K562 (cell line): ENCODE data around the gene DDX11. TPM values are rescaled to one million over a fixed set of nuclear protein-coding genes. Genes with fewer than 3 reads are reported as not detected.
"Not testable (repeated sequence)": the region's sequence is repeated elsewhere in the genome, so short reads cannot be mapped to it uniquely, and the experiment has no call there.

Experiments used
- ATAC-seq: fragments of 200-7000 bp; cut with Tn5 transposase; 3 replicates; pipeline ENCODE4 v1.9.1; 2020; ENCODE audit warnings: moderate library complexity
- BruUV-seq: library from RNA; stranded (reverse); fragments of 400-500 nt; replicated peaks from 2 replicates; lab custom pipeline; 2021; lab: Mats Ljungman, UMichigan
- CTCF ChIA-PET: fragments of 300-600 bp; formaldehyde crosslinking; extraction: SDS; loops from one replicate; lab custom pipeline; 2021; ENCODE audit warnings: low intra/inter-chr PET ratio; lab: Yijun Ruan, JAX
- POLR2A ChIA-PET: fragments of 300-600, 350-650 bp; sonication (Branson Sonifier 250); formaldehyde crosslinking; extraction: SDS; loops from one replicate; lab custom pipeline; 2021; ENCODE audit warnings: antibody characterized with exemption, inconsistent platforms; lab: Yijun Ruan, JAX
- DNase-seq, 4 experiments: peaks; one replicate each; pipeline versions ENCODE4 v3.0.0 to v3.0.0-alpha.2; 2011 to 2018; ENCODE audit warnings: low spot score in 3 of 4, mixed read lengths in 3 of 4; ENCODE audit errors: extremely low read depth in 1 of 4
- FAIRE-seq: peaks from 2 replicates; lab custom pipeline; 2011; peaks lifted over from hg19 to GRCh38; lab: Jason Lieb, UNC
- H2AFZ ChIP-seq: 2 replicates; pipeline ENCODE4 v1.6.0; 2011; ENCODE audit warnings: low read depth, low read length, control low read depth, inconsistent platforms
- H3K27ac ChIP-seq: fragments of 200-600 bp; 3 replicates; pipeline ENCODE4 v1.8.0; 2011; ENCODE audit warnings: low read depth, mild to moderate bottlenecking, control low read depth, inconsistent platforms, low read length, moderate library complexity, mixed read lengths; ENCODE audit errors: extremely low read depth
- H3K27me3 ChIP-seq, 2 experiments: fragments of 300-600 bp in 1 of 2; 2 replicates in 1 of 2; 3 replicates in 1 of 2; pipeline versions ENCODE4 v1.6.0 to v1.8.0; 2011; ENCODE audit warnings: inconsistent platforms in 2 of 2, low read length in 2 of 2, mild to moderate bottlenecking in 1 of 2, mixed read lengths in 1 of 2, moderate library complexity in 1 of 2; ENCODE audit not compliant: control insufficient read depth in 2 of 2, insufficient read depth in 2 of 2
- H3K36me3 ChIP-seq: fragments of 300-600 bp; 3 replicates; pipeline ENCODE4 v1.8.0; 2011; ENCODE audit warnings: mild to moderate bottlenecking, low read length, inconsistent platforms; ENCODE audit not compliant: control insufficient read depth, insufficient read depth
- H3K4me1 ChIP-seq, 2 experiments: fragments of 200-600 bp in 1 of 2; replicated peaks in 1 of 2; 2 replicates in 1 of 2; 3 replicates in 1 of 2; pipeline versions ENCODE4 v1.5.1 to v1.8.0; 2011; ENCODE audit warnings: inconsistent platforms in 2 of 2, low read length in 2 of 2, mild to moderate bottlenecking in 1 of 2, mixed read lengths in 1 of 2, moderate library complexity in 1 of 2; ENCODE audit not compliant: control insufficient read depth in 2 of 2, insufficient read depth in 2 of 2
- H3K4me2 ChIP-seq: 2 replicates; pipeline ENCODE4 v1.6.1; 2011; ENCODE audit warnings: low read length, control low read depth, inconsistent platforms, mixed read lengths; ENCODE audit not compliant: insufficient read depth
- H3K4me3 ChIP-seq: fragments of 200-600 bp; sonication (generic), shearing (Covaris generic); 2 replicates; pipeline ENCODE4 v1.5.1; 2016; ENCODE audit warnings: control low read depth, inconsistent platforms
- H3K79me2 ChIP-seq: fragments of 200-600 bp; 3 replicates; pipeline ENCODE4 v1.8.0; 2011; ENCODE audit warnings: low read length, inconsistent platforms; ENCODE audit not compliant: control insufficient read depth, insufficient read depth
- H3K9ac ChIP-seq, 2 experiments: 2 replicates each; pipeline versions ENCODE4 v1.6.0 to v1.6.1; 2011; ENCODE audit warnings: low read depth in 2 of 2, low read length in 2 of 2, control low read depth in 1 of 2, inconsistent platforms in 1 of 2, mild to moderate bottlenecking in 1 of 2, mixed read lengths in 1 of 2; ENCODE audit not compliant: insufficient read depth in 1 of 2
- H3K9me1 ChIP-seq: one replicate; pipeline ENCODE4 v1.6.0; 2011; ENCODE audit warnings: inconsistent platforms, mild to moderate bottlenecking, low read length, moderate library complexity; ENCODE audit not compliant: control insufficient read depth, insufficient read depth
- H3K9me3 ChIP-seq: replicated peaks from 2 replicates; pipeline ENCODE4 v1.5.1; 2011; ENCODE audit warnings: low read depth, low read length, inconsistent platforms; ENCODE audit not compliant: control insufficient read depth, insufficient read depth
- H4K20me1 ChIP-seq: replicated peaks from 2 replicates; pipeline ENCODE4 v1.6.1; 2011; ENCODE audit warnings: low read length, inconsistent platforms, mixed read lengths; ENCODE audit not compliant: control insufficient read depth, insufficient read depth
- WGBS: fragments of 100-300 bp; shearing (Covaris generic); methylation state at CpG from one replicate; pipeline ENCODE4 v1.1.6; 2016; ENCODE audit warnings: low coverage, mixed read lengths; ENCODE audit not compliant: insufficient coverage; ENCODE audit errors: missing lambda C conversion rate; 5-methylcytosine and 5-hydroxymethylcytosine counted together
- in situ Hi-C: fragments of 300-500 bp; cut with MboI; formaldehyde crosslinking; loops from 4 replicates; pipeline ENCODE4 v1.15.0; 2018; ENCODE audit warnings: inconsistent platforms, mixed read lengths
- intact Hi-C: fragments of 100-400 bp; cut with micrococcal nuclease; formaldehyde crosslinking; loops from 2 replicates; pipeline ENCODE4 v1.14.2; 2022
- polyA plus RNA-seq, 8 experiments: library from polyadenylated mRNA; depleted of rRNA in 4 of 8; stranded (reverse) in 5 of 8; unstranded in 3 of 8; fragments of >200 nt; fragmentation: Nextera tagmentation in 2 of 8; fragmentation: Illumina TruSeq in 1 of 8; extraction: Ambion mirVana in 2 of 8; extraction: Trizol in 1 of 8; gene quantifications; 2 replicates each; pipeline versions ENCODE4 v1.2.1 to v1.2.3, GENCODE V29; 2011 to 2014; ENCODE audit warnings: inconsistent platforms in 1 of 8, missing spikeins in 1 of 8
- total RNA-seq, 7 experiments: library from RNA; depleted of rRNA in 6 of 7; stranded (reverse); fragments of >200 nt in 6 of 7; fragmentation: Illumina TruSeq in 2 of 7; extraction: Trizol in 2 of 7; gene quantifications; 2 replicates each; pipeline versions ENCODE4 v1.2.1 to v1.2.3, GENCODE V29; 2011 to 2021; ENCODE audit warnings: low replicate concordance in 1 of 7

Gene DDX11
- total and polyA plus RNA-seq, 9 of the 15 experiments (the other 6 are each of a cell fraction or from before 2014, with no cell fraction given) = 3.6 to 93.2 (median 42.5) TPM

DNA sequence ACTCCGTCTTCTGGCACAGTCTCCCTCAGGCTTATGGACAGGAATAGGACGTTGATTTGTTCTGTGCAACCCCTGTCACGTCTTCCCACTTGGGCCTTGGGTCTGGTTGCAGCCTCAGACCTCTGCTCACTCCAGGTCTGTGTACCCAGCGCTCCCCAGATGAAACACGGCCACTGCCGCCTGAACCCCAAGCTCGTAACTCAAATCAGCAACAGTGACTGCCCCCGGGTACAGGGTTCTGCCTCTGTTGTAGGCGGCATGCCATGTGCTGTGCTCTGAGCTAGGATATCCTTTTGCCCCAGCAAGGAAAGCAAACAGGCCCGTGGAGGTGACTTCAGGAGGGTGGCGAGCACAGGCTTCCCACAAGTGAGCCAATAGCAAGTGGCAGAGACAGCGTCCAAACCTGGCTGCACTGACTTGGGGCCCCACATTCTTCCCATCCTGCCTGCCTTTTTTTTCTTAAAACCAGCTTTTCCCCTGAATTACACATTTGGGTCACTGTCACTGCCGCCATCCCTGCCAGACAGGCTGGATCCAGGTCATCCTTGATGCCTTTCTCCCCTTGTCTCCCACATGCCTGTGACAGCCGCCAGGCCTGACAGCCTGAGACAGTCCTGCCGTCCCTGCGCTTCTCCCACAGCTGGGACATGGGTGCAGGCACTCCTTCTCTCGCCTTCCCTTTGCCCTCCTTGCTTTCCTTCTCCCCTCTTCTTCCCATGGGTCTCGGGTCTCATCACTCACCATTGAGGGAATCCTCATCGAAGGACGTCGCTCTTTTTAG lies 21.6 kb downstream of the DDX11 start:
- H3K9ac ChIP-seq, H3K79me2 ChIP-seq, H3K9me3 ChIP-seq, BruUV-seq, H2AFZ ChIP-seq, H3K27ac ChIP-seq, H3K4me3 ChIP-seq, in situ Hi-C loops, H3K9me1 ChIP-seq, FAIRE-seq, H4K20me1 ChIP-seq, DNase-seq, H3K27me3 ChIP-seq, POLR2A ChIA-PET, H3K4me2 ChIP-seq, ATAC-seq, H3K4me1 ChIP-seq, CTCF ChIA-PET, intact Hi-C loops: not testable (repeated sequence)
- WGBS = 94% methylated on average over 11 of the region's 21 CpGs
- peaks cover 28% of the 10 kb centered on the region; the same call in 1 of the 3 replicates for H3K36me3 ChIP-seq

DNA sequence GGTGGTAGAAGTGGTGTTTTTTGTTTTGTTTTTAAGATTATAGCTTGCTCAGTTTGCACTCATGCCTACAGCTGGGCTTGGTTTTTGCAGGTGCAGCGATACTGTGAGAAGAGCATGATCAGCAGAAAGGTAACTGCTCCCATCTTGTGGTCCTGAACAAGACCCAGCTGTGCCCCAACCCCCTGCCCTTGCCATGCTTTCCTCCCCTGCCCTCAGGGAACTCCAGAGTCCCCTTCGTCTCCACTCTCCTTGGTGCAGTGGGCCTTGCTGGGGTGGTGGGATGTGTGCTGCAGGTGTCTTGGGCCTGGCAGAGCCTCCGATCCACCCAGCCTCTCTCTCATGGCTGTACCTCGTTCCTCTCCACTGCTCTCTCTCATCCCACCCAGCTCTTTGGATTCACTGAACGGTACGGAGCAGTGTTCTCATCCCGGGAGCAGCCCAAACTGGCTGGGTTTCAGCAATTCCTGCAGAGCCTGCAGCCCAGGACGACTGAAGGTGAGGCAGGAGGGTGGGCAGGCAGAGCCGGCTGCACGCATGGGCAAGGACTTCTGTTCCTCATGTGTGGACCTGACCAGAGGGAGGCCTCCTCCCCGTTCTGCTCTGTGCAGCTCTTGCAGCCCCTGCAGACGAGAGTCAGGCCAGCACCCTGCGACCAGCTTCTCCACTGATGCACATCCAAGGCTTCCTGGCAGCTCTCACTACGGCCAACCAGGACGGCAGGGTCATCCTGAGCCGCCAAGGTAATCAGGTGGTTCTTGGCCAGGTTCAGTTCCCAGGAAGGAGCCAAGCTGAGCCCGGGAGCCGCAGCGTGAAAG lies 22.8 kb downstream of the DDX11 start:
- H3K4me3 ChIP-seq, H3K79me2 ChIP-seq, intact Hi-C loops, in situ Hi-C loops, H4K20me1 ChIP-seq, H3K9me1 ChIP-seq, H3K4me2 ChIP-seq, CTCF ChIA-PET, FAIRE-seq, H3K9ac ChIP-seq, POLR2A ChIA-PET, H2AFZ ChIP-seq, H3K27me3 ChIP-seq, H3K4me1 ChIP-seq, DNase-seq, H3K9me3 ChIP-seq, H3K27ac ChIP-seq, BruUV-seq, ATAC-seq: not testable (repeated sequence)
- H3K36me3 ChIP-seq = peaks cover 23% of the 10 kb centered on the region; the same call in 1 of the 3 replicates
- WGBS = 98% methylated on average over 9 of the region's 19 CpGs

- POLR2A ChIA-PET, H3K4me1 ChIP-seq: not testable (repeated sequence)
Measured at GRCh38 chr12:31097819-31098218, 24.2 kb downstream of the DDX11 start.

More at GRCh38 chr12:31097819-31098218, 24.2 kb downstream of the DDX11 start:
- H3K79me2 ChIP-seq, H3K27ac ChIP-seq, H3K9me1 ChIP-seq, H3K9me3 ChIP-seq, H3K4me3 ChIP-seq, in situ Hi-C loops, H2AFZ ChIP-seq, CTCF ChIA-PET, intact Hi-C loops, DNase-seq, H3K9ac ChIP-seq, H4K20me1 ChIP-seq, FAIRE-seq, ATAC-seq, BruUV-seq, H3K27me3 ChIP-seq, H3K4me2 ChIP-seq: not testable (repeated sequence)
- 89% methylated on average over 3 of the region's 8 CpGs for WGBS
- peaks cover 20% of the 10 kb centered on the region; the same call in 1 of the 3 replicates for H3K36me3 ChIP-seq
